Measurements from ENCODE around the gene ARMH1.
"Not testable (repeated sequence)": the region's sequence is repeated elsewhere in the genome, so short reads cannot be mapped to it uniquely, and the experiment has no call there.

DNA sequence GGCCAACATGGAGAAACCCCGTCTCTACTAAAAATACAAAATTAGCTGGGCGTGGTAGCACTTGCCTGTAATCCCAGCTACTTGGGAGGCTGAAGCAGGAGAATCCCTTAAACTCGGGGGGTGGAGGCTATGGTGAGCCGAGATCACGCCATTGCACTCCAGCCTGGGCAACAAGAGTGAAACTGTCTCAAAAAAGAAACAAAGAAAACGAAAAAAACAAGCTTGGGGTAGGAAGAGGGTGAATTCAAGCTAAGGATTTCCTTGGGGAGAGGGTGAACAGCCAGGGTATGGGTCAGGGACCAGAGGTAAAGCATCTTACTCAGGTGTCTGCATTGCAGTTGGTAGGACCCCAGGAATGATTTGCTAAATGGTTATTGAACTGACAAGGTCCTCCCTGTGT, 91.9 kb downstream of the ARMH1 start:
- TF ChIP-seq, protein P1, sequence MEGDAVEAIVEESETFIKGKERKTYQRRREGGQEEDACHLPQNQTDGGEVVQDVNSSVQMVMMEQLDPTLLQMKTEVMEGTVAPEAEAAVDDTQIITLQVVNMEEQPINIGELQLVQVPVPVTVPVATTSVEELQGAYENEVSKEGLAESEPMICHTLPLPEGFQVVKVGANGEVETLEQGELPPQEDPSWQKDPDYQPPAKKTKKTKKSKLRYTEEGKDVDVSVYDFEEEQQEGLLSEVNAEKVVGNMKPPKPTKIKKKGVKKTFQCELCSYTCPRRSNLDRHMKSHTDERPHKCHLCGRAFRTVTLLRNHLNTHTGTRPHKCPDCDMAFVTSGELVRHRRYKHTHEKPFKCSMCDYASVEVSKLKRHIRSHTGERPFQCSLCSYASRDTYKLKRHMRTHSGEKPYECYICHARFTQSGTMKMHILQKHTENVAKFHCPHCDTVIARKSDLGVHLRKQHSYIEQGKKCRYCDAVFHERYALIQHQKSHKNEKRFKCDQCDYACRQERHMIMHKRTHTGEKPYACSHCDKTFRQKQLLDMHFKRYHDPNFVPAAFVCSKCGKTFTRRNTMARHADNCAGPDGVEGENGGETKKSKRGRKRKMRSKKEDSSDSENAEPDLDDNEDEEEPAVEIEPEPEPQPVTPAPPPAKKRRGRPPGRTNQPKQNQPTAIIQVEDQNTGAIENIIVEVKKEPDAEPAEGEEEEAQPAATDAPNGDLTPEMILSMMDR (IDR thresholded peaks at IDR 0.05 in 8 of 11, conservative IDR thresholded peaks at IDR 0.05 in 3 of 11), result not testable (repeated sequence)
- TF ChIP-seq POLR2AphosphoS5, POLR2A (IDR thresholded peaks at IDR 0.05): not testable (repeated sequence)

Measured in spleen (tissue), 7 donors.